T-helper 2 cell (primary cell): ENCODE measurements around the gene CREM.

Source experiments
- DNase-seq, 5 experiments: peaks; one replicate each; pipeline versions ENCODE4 v3.0.0 to v3.0.0-alpha.2; 2012 to 2022

The CREM gene

DNA sequence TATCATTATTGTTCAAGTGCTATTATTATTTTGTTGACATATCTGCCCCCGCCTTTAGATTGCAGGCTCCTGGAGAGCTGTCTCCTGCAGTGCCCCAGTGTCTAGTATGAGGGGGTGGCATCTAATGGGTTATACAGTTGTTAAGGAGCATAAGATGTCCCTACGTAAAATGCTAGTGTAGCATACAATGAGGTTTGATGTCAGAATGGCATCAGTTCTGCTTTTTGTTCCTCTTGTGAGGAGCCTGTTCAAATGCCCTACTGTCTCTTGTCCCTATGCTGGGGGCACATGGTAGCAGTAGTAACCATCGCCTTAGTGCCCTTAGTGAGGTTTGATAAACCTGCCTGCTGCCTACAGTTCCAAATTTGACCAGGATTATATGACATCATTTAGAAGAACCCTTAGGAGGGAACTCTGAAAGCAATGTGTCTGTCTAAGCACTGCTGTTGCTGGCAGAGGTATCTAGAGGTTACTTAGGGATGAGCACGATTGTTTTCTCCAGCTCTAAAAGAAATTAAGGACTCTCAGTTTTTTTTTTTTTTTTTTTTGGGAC lies 9.7 kb downstream of the CREM start:
- no peak for DNase-seq

DNA sequence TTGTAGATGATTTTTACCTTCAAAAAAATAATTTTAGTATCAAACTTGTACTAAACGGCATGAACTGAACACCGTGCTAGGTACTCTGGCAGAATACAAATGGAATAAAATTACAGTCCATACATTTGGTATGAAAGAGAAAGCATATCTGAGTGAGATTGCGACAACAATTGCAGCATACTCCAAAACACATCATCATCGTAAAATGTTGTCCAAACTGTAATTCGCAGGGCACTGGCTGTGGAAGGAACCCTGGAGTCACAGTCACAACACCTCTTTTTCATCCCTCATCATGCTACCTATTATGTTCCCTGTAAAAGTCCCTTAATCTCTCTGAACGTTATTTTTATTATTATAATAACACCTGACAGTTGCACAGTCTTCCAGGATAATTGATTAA lies 13.5 kb downstream of the CREM start:
- DNase-seq: no peak

DNA sequence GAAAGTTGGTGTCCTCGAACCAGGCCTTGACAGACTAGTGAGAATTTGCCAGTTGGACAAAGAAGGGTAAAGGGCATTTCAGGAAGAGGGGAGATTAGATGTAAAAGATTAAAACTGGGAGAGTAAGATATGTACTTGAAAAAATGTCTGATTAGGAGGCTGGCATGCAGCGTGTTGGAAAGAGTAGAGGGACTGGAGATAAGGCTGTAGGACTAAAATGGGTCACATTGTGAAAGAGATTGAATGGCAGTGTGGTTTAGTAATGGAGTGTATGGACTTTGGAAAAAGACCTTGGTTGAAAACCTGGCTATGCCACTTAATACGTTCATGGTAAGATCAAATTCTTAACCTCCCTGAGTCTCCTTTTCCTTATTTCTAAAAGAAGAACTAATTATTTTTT lies 14.1 kb downstream of the CREM start:
- no peak for DNase-seq

- no peak for DNase-seq
These were observed 23.7 kb downstream of the CREM start for GRCh38 chr10:35150308-35150707.

DNA sequence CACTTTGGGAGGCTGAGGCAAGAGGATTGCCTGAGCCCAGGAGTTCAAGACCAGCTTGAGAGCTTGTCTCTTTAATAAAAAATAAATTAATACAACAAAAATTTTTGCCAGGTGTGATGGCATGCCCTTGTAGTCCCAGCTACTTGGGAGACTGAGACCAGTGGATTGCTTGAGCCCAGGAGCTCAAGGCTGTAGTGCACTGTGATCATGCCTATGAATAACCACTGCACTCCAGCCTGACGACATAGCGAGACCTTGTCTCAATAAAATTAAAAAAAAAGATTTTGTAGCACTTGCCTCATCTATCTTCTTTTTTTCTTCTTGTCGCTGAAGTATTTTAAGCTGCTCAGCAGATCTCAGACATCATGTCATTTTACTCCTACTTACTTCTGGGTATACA lies 26.3 kb downstream of the CREM start:
- DNase-seq: no peak

- DNase-seq: no peak
These were observed 27.1 kb downstream of the CREM start for GRCh38 chr10:35153716-35154115.

- no peak for DNase-seq
These were observed 34.1 kb downstream of the CREM start for GRCh38 chr10:35160743-35161142.

- DNase-seq: no peak
These were observed 35.3 kb downstream of the CREM start for GRCh38 chr10:35161906-35162305.

- DNase-seq: no peak
These were observed 38.5 kb downstream of the CREM start for GRCh38 chr10:35165136-35165535.

DNA sequence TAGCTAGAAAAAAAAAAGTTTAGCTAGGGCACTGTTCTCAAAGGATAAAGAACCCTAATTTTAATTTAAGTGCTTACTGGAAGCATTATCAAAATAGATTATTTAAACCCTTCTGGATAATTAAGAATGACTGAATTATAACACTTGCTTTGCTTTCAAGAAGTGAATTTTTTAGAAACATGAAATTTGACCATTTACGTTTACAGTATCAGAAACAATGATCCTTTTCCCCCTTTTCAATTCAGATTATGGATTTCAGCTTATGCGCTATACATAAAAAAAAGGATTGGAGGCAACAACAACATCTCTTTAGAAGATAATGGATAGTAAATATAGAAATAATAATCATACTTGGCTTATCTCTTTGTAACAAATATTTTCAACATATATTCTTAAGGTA lies 39.2 kb downstream of the CREM start:
- no peak for DNase-seq

- DNase-seq: no peak
These were observed 40.0 kb downstream of the CREM start for GRCh38 chr10:35166607-35167006.

- DNase-seq: no peak
These were observed 40.7 kb downstream of the CREM start for GRCh38 chr10:35167342-35167741.

DNA sequence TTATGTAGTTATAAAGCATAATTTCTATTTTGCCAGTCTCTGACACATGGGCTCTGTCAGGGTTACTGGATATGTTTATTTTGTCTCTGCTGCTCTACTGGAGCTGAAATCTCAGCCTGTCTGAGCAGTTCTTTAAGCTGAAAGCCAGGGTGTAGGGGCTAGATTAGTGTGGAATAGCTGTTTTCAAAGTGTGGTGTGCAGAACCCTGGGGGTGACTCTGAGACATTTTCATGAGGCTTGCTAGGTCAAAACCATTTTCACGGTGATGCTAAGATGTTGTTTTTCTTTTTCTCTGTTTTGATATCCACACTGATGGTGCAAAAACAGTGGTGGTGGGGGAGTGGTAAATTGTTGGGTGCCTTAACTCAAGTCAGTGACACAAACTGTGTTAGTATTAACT lies 45.5 kb downstream of the CREM start:
- DNase-seq: no peak

DNA sequence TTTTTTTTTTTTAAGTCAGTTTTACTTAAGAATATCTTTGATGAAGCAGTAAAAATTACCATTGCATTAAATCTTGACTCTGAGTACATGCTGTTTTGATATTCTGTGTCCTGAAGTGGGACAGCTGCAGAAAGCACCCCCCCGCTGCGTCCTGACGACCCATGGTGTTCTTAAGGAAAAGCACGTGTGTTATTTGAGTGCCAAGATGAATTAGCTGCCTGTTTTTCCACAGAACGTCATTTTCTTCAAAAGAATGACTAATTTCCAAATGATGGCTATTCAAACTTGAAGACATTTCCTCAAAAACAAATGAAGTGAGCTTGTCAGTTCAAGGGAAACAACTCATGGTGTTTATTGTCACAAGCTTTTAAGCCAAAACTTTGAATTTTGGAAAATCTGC lies 45.9 kb downstream of the CREM start:
- DNase-seq: no peak

DNA sequence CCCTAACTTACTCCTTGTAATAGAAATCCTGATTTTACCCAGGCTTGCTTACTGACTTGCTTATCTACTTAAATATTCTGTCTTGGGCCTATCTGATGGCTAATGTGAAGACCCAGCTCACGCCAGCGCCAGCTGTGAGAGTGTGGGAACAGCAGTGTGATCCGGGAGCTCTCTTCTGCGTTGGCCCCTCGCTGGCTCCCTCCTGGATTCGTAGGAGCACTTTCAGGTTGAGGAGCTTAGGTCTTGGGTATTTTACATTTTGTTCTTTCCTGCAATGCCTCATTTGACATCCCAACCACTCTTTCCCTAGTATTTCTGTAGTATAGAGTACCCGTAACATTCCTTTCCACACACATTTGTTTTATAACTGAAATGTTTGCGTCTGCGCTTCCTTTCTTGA lies 51.7 kb downstream of the CREM start:
- no peak for DNase-seq

DNA sequence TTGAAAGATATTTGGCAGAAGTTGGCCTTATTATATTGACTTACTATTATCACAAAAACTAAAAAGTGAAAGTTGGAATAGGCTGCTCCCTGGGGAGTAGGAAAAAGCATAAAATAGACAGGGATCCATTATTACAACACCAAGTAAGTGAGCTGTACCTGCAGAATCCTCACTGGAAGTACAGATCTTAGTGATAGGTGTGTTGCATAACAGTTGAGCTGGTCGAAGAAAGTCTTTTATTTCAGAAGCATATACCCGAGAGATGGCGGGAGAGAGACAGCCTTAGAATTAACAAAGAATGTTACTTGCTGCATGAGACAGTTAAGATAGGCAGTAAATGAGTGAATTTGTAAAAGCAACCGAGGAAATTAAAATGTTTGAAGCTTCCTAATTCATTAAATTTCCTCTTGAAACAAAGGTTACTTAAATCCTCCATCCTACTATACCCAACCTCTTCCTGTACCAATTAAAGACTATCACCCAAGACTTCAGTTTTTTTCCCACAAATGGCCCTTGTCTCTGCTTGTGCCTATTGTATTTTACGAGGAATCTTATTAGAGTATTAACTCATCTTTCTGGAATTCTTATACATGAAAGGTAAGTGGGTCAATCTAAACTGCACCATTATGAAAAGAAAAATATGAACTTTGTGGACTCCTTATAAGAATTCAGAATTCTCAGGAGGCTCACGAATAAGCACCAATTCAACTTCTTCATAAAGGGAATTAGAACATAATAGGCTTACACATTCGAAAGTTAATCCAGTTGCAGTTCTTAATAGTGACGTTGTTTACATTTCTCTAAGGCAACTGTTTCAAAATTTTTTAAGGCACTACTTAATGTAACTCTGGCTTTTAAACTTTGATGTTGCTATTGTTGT lies 56.2 kb downstream of the CREM start:
- DNase-seq: no peak

- no peak for DNase-seq
These were observed 58.0 kb downstream of the CREM start for GRCh38 chr10:35184527-35185171.

- DNase-seq: no peak
These were observed 58.8 kb downstream of the CREM start for GRCh38 chr10:35185260-35186034.

DNA sequence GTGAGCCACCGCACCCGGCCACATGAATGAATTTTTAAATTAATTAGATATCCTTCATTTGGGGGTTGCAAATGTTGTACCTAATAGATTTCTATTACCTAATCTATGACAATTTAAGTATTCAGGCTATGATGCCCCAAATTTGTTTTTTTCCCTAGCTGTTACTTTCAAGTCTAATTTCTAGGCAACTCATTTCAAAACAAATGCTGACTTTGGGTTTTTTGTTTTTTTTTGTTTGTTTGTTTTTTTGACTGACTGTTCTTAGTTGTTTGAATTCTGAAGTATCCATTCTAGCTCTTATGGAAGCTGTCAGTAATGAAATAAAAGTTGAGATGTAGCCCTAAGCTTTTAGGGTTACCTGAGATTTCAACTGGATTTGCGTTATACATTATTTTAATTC lies 62.3 kb downstream of the CREM start:
- DNase-seq: no peak

DNA sequence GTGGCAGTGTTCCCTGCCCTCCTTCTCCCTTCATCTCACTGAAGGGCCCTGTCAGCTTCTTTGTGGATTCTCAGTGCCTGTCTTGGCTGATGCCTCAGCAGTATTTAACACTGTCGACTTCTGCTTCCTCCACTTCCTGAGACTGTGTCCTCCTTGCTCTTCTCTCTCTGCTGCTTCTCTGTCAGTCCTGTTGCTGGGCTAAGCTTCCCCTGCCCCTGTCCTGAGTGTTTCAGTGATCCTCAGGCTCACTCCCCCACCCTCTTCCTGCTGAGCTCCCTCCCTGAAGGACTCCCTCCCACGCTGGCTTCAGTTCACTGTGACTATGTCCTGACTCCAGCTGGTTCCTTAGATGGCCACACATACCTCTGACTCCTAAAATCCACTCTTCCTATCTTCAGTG lies 64.9 kb downstream of the CREM start:
- peak in 1 of 5 experiments; percentile 42 for DNase-seq

GRCh38 chr10:35192645-35193249 lies 66.1 kb downstream of the CREM start:
- no peak for DNase-seq

- no peak for DNase-seq
These were observed 67.8 kb downstream of the CREM start for GRCh38 chr10:35194471-35194870.

DNA sequence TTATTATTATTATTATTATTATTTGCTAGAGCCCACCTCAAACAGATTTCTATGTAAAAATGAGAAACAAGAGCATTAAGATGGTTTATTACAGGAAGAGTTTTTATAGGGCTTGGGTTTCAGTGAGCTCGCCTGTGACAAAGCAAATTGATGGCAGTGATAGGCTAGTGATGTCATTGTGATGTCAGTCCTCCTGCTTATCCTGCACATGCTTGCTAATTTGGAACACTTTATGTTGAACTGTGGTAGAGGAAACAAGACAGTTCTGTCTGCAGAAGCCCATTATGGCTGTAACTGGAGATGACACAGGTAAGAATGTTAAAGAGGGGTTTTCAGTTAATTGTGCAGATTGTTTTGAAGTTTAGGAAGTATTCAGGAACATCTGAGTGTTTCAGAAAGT lies 68.3 kb downstream of the CREM start:
- peak in 3 of 5 experiments; percentile 36 to 88 (median 78) for DNase-seq
